ENCODE data around the gene GABBR2.

GABBR2 gene

DNA sequence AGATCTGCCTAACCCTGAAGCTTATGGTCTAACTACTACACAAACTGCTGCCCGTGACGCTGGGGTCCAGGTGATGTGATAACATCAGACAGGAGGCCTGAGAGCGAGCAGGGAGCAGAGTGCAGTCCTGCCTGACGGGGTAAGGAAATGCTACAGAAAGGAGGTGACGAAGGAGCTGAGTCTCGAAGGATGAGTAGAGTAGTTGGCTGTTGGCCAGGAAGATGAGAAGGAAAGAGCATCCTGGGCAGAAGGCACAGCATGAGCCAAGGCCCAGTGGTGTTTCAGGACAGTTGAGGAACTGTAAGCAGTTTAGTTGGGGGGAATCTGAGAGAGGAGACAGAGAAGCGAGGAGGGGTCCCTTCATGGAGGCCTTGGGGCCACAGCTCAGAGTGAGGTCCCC is 317.3 kb downstream of the GABBR2 start:
- no peak for DNase-seq

DNA sequence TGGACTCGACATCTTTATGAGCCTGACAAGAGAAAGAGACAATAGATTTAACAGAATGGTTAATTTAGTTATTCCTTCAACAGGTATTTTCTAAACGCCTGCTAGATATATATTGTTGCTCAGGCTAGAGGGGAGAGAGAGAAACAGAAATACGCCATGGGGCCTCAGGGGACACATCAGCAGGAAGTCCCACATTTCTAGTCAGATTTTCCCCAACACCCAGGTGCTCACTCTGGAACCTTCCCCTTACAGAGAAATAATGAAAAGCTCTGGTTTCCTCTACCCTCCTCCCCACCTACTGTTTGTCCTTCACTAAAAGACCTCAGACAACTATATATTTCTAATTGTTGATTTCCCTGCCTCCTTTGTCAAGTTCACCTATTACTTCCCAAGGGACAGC is 323.0 kb downstream of the GABBR2 start:
- no peak for DNase-seq

DNA sequence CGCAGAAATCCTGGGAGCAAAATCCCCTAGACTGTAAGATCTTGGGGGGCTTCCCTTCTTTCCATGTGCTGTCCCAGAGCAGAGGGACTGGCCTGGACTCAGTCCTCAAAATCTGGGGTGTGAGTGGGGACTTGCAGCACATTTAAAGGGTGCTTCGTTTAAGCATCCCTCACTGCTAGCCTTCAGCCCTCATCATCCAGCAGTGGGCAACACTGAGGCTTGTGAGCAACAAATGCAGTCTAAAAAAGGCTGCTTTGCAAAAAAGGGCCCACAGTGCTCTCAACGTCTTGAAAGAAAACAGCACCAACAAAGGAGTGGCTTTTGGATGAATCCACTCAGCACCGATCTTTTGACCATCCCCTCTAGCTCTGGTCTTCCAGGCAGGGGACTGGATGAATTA is 325.0 kb downstream of the GABBR2 start:
- no peak for DNase-seq

DNA sequence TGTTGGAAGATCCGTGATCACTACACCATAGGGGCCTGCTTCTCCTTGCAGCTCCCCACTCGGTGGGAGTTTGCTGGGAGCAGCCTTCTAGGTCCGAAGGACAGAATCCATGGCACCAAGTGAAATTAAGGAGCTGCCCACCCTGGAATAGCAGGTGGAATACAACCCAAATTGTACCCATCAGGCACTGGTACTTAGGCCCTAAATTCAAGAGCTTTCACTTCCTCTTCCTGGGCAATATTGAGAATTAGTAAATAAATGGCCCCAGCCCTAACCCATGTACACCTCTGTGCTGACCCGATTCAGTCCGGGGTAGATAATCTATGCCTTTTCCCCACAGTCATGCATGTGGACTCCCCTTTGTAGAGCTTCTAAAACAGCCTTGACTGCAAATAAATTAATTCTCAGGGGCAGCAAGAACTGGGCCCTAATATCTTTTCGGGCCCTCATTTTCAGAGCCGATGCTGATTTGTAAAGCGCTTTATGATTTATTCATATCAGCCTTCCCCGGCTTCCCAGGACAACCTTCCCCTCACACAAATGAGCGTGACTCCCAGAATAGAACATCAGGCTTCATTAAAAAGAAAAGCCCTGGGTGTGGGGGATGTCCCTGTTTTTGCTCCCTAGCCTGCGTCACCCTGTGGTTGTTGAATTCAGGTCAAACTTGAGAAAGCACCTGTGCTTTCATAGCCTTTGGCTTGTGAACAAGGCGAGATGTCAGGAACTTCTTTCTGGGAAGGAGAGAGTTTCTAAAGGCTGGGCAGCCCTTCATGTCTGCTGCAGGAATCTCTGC is 327.2 kb downstream of the GABBR2 start:
- DNase-seq: no peak

DNA sequence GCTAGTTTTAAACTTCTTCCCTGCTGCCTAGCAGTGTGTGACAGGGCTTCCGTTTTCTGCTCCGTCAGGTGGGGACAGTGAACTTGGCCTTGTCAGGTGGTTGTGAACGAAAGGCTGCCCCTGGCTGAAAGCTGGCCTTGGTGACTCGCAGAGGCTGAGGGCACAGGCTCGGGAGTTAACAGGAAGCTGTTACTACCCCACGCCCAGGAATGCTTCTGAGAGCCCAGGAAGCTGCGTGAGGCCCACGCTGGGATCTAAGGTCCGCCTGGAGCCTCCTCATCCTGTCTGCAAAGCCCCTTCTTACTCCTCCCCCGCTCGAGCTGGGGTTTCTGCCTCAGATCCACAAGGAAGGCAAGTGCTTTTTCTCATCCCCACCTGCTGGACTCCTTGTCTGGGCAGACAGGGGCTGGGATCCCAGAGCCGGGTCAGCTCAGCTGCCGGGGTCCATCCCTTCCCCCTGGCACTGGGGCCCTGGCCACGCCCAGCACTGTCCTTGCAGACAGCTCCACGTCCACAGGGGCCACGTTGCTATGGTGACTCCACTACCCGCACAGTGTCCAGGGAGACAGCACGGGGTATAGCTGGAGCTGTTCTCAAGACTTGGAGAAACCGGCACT is 328.6 kb downstream of the GABBR2 start:
- peak; percentile 82 for DNase-seq

DNA sequence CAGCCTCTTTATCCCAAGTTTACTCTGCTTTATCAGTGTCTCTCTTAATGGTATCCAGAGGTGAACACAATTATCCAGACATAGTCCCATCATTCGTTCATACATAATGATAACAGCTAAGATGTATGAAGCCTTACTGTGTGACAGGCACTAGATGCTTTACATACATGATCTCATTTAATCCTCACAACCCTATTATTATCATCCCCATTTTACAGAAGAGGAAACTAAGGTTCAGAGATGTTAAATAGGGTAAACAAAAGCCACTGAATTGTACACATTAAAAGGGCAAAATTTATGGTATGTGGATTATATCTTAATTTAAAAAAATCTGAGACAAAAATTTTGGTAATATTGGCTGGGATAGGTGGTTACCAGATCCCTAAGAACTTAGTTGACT is 329.2 kb downstream of the GABBR2 start:
- DNase-seq: no peak

DNA sequence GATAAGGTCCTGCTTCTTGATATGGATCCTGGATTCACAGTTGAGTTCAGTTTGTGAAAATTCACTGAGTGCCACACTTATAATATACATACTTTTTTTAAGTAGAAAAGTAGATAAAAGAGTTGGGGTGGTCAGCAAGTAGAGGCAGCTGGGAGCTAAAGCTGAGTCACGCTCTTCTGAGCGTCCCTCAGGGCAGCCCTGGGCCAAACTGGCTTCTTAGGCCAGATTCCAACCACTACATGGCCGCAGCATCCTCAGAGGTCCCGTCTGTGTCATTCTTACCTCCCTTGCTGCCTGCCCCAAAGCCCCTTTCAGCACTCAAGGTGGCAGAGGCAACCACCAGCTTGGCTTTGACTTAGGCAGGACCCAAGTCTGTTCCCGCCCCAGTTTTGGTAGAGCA is 329.9 kb downstream of the GABBR2 start:
- peak; percentile 45 for DNase-seq

DNA sequence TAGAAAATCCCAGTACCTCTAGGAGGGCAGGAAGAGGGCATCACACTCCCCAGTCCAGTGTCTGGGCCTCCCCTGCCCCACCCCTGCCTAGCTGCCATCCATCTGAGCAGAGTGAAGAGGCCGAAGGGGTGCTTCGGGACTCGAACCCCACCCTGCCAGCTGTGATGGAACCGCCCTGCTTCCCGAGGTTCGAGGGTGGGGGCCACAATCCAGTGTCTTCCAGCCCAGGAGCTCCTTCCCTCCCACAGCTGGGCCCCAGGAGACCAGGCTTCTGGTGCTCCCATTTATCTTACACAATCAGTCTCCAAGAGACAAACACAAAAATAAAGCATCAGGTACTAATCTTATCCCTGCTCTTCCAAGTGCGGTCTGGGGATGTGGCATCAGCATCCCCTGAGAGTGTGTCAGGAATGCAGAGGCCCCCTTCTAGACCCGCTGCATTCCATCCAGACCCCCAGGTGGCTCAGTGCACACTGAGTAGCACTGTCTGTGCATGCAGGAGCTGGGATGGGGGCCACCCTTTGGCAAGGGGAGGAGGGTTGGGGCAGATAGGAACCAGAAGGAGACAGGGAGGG is 330.4 kb downstream of the GABBR2 start:
- peak; percentile 63 for DNase-seq

DNA sequence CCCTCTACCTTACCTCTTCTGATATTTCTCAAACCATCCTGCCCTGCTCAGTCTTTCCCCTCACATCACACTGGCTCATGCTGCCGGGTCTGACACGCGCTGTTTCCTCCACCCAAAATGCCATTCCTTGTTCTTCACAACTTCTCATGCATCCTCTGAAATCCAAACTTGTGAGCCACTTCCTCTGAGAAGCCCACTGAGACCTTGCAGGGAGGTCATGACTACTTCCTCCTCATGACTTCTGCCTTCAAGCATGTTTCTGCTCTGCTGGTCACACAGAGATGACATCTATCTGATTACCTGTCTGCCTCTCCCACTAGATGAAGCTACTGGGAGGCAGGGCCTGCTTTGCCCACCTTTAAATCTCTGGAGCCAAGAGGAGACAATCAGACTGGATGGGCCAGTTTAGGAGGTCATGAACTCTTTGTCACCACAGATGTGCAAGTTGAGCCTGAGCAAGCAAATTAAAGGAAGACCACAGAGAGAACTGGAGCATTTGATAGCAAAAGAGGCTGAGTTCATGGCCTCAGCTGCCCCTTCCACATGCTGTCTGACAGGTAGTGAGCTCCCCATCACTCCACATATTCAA is 333.5 kb downstream of the GABBR2 start:
- peak; percentile 98 for DNase-seq

DNA sequence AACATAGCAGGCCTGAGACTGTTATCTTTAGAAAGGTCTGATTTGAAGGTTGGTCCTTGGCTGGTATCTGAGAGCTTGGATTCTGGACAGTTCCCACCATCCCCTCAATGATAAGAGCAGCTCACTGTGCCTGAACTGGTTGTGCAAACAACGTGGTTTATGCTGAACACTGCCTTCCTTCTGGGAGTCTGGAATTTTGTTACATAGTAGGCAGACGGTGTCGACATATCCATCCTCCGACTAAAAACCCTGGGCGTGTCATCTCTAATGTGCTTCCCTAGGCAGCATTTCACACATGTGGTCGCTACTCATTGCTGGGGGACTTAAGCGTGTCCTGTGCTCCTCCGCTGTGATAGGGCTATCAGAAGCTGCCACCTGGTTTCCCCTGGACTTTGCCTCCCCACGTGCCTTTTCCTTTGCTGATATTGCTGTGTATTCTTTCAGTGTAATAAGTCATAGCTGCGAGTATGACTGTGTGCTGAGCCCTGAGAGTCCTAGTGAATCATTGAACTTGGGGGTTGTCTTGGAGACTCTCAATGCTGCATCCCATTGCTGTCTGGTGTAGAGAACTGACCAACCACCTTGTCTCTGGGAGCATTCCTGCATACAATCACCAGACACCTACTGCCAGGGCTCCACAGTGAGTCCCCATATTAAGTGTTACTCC is 334.2 kb downstream of the GABBR2 start:
- DNase-seq: peak; percentile 95

DNA sequence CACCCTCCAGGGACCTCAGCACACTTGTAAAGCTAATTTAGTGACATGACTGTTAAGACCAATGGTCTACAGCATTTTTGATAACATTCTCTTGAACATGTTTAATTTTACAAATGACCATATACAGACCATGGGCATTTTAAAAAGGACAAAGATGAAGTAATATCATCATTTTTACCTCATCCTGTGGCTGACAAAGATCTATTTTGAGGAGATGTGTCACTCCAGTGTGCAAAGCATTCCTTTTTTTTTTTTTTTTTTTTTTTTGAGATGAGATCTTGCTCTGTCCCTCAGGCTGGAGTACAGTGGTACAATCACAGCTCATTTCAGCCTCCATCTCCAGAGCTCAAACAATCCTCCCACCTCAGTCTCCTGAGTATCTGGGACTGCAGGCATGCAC is 335.1 kb downstream of the GABBR2 start:
- DNase-seq: peak; percentile 78

DNA sequence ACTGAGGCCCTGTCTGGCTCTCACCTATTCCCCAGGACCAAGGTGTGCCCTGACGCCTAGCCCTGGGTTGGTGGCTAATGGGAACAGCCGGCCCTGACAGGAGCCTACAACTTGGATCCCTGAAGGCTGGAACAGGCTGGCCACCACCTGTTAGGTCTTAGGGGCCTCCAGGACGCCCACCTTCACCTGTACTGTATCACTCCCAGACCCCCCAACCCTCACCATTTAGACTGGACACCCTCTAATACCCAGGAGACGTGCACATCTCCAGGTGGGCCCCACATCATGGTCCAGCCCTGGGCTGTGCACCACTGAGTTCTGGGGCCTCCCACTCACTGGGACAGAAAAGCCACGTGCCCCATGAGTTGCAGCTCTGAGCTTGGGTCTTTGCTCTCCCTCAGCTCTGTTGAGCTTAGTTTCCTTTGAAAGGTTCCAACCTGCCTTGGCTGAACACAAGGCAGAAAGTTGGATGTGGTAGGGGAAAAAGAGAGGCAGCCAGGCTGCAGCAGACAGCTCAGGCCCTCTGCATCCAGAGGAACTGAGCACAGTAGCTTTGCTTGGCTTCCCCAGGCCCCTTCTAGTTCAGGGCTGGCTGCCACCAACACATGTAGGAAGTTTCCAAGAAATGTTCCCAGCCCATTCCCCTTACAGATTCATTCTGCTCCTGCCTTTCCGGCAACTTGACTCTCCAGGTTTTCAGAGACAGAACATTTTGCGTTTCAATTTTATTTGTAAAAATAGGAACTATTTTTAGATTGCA is 336.5 kb downstream of the GABBR2 start:
- no peak for DNase-seq

DNA sequence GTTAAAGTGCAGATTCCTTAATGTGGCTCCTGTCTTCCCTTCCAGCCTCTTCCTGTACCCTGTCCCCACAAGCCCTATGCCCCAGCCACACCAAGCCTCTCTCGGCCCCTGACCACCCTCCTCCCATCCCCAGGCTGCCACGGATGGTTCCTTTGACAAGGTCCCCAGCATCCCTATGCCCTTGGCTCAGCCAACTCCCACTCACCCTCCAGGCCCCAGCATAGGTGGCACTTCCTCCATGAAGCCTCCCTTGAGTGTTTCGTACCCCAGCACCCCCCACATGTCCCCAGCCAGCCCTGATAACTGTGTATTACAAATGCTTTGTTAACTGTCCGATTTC is 337.8 kb downstream of the GABBR2 start:
- DNase-seq: no peak

DNA sequence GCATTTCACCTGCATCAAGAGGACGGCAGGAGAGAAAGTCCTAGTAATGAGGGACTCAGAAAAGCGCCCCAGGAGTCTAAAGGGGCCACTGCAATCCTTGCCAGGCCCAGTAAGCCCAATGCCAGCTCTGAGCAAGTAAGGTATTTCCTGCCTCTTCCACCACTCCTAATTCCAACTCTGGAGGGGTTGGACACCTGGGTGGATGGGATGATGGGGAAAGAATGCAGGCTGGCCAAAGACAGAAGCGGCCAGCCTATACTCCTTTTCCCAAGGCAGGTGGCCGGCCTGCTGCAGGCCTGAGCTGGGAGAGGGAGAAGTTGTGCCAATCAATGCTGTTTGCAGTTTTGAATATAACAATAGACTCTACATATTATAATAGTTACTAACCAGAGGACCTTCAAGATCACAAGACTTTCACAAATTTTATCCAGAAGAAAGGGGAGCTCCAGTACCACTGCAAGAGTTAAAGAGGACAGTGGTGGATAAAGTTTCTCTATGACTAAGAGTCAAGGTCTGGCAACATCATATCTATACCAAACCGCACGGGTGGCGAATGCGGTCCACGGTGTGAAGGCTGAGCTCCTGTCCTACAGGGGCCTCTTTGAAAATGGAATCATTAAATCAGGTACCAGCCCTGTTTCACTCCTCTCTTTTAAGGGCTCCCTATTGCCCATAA is 338.3 kb downstream of the GABBR2 start:
- DNase-seq: no peak

DNA sequence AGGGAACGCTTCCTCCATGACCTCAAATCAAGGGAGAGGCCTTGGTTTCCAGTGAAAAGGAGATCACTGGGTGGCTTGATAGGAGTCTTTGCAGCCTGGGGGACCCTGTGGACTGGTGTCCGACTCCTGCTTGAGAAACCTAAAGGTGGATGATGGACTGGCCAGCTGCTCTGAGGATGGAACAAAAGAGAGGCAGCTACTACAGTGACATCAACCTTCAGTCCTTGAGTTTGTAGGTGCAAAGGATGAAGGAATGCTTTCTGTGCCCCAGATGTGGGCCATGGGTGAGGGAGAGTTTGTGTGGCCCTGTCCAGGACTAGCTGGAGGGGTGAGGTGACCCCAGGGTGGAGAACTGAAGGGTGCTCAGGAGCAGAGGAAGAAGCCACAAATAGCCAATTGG is 338.8 kb downstream of the GABBR2 start:
- DNase-seq: no peak

DNA sequence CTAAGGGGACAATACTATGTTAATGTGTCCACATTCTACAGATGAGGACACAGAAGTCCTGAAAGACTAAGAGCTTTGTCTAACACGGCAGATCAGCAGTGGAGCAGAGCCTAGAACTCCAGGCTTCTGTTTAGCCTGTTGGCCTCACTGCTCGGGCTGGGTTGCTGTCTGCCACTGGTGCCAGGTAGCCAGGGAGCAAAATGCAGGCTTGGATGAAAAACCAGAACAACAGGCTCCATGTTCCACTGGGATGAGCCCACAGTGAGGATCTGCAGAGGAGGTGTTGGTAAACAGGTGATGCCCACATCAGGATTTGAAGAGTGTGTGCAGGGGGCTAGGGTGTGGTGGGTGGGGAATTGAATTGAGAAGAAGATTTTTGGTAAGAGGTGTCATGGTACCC is 339.3 kb downstream of the GABBR2 start:
- no peak for DNase-seq

DNA sequence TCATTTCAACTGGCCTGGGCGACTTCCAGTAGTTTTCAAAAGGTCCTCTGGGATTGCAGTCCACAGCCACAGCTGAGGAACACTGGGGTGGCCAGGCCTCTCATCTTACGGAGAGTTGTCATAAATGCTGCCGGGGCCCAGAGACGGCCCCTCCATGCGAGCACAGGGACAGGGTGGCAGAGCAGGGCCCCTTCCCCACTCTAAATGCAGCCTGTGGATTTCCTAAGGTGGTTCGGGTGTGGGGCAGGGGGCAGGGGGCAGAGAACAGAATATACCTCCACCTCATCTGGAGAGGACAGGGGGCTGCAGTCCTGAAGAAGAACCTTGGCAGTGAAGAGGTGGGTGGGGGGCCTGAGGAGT is 339.7 kb downstream of the GABBR2 start:
- DNase-seq: no peak

DNA sequence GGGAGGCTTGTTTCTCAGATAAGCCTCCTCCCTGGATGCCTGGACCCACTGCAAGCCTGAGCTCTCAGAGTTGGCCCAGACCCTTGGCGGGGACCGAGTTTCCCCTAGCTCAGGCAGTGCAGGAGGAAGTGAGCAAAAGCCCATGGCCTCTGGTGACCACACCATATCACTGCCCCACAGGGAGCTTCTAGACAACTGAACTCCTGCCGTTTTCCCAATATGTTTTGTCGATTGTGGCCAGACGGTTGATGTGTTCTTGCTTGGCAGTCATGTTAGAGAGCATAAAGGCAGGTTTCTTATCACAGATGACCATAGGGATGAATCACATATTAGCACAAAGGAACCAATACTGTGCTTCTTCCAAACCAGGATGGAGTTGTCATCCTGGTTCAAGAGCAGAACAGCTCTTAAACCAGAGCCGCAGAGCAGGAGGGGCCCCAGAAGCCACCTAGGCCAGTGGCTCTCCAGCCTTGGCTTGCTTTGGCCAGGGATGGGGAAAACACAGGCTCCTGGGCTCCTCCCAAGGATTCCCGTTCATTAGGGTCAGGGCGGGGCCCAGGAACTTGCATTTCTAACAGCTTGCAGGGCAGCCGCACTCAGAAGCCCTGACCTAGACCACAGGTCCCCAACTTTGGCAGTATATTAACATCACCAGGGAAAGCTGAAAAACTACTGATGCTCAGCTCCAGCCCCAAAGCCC is 340.2 kb downstream of the GABBR2 start:
- no peak for DNase-seq

DNA sequence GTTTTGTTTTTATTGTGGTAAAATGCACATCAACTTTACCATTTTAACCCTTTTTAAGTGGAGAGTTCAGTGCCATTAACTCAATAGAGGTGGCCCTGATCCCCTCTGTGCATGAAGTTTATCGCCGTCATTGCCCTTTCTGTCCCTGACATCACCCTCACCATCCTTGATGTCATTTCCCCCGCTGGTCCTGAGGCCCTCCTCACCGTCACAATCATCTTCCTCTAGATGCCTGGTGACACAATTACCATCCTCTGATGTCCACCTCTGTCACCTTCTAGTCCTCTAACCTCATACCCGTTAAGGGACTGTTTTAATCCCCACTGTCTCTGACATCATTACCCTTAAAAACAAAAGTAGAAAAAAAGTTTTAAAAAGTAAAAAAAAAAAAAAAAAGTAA is 340.8 kb downstream of the GABBR2 start:
- DNase-seq: no peak

DNA sequence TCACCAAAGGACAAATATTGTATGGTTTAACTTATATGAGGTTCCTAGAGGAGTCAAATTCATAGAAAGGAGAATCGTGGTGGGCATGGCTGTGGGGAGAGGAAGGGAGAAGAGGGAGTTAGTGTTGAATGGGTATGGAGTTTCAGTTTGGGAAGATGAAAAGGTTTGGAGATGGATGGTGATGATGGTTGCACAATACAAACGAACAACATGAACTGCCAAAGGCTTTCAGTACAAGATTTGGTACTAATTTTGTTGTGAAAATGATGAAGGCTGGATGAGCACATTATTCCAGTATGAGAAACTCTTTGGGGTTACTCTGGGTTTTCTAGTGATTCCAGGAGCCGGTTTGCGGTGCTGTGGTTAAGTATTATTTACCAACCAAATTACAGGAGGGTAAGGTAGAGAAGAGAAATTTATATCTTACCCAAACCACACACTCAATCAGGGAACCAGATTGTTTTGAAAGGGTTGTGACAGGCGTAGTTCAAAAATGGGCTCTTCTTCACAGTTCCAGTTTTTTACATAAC is 341.3 kb downstream of the GABBR2 start:
- DNase-seq: no peak

DNA sequence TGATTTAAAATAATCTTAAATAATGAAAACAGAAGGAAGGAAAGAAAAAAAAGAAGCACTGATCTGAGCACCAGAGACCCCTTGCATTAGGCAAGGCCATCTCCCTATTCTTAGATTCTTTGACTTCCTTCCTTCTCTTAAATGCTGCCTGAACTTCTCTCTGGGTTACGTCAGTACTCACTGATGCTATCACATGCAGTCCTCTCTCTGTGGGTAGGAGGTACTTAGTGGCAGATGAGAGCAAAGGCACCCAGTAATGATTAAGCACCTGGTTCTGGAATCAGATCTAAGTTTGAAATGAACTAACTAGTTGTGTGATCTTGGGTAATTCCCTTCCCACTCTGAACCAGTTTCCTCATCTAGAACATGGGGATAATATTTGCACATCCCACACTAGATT is 343.0 kb downstream of the GABBR2 start:
- DNase-seq: no peak
